NCI-H2227 treated with DMSO at 0.1 percent for 48 hours (cell line): ENCODE measurements around the gene RHOBTB3.
"Not testable (repeated sequence)": the region's sequence is repeated elsewhere in the genome, so short reads cannot be mapped to it uniquely, and the experiment has no call there.

Source experiments
- DNase-seq: peaks from one replicate; lab custom pipeline; 2025; lab: John Stamatoyannopoulos, UW

Gene RHOBTB3

GRCh38 chr5:95800553-95800952, 69.4 kb downstream of the RHOBTB3 start:
- no peak for DNase-seq

- no peak for DNase-seq
Measured at GRCh38 chr5:95801532-95801931, 70.4 kb downstream of the RHOBTB3 start.

- DNase-seq = no peak
Measured at GRCh38 chr5:95801961-95802360, 70.8 kb downstream of the RHOBTB3 start.

- DNase-seq = no peak
Measured at GRCh38 chr5:95803271-95804148, 72.4 kb downstream of the RHOBTB3 start.

- no peak for DNase-seq
Measured at GRCh38 chr5:95804736-95805539, 73.8 kb downstream of the RHOBTB3 start.

- no peak for DNase-seq
Measured at GRCh38 chr5:95806687-95807086, 75.6 kb downstream of the RHOBTB3 start.

GRCh38 chr5:95808013-95808685, 77.0 kb downstream of the RHOBTB3 start:
- DNase-seq = no peak

- DNase-seq = peak; percentile 7
Measured at GRCh38 chr5:95808686-95809413, 77.7 kb downstream of the RHOBTB3 start.

- DNase-seq = no peak
Measured at GRCh38 chr5:95809414-95809960, 78.4 kb downstream of the RHOBTB3 start.

GRCh38 chr5:95810305-95811125, 79.4 kb downstream of the RHOBTB3 start:
- no peak for DNase-seq

GRCh38 chr5:95811126-95811423, 79.9 kb downstream of the RHOBTB3 start:
- DNase-seq = not testable (repeated sequence)

GRCh38 chr5:95811461-95812073, 80.4 kb downstream of the RHOBTB3 start:
- DNase-seq = not testable (repeated sequence)

GRCh38 chr5:95812074-95812471, 80.9 kb downstream of the RHOBTB3 start:
- DNase-seq = no peak

GRCh38 chr5:95813035-95813434, 81.9 kb downstream of the RHOBTB3 start:
- DNase-seq = not testable (repeated sequence)

- no peak for DNase-seq
Measured at GRCh38 chr5:95815155-95815729, 84.1 kb downstream of the RHOBTB3 start.

GRCh38 chr5:95816341-95816740, 85.2 kb downstream of the RHOBTB3 start:
- DNase-seq = no peak

- DNase-seq = no peak
Measured at GRCh38 chr5:95816776-95817175, 85.6 kb downstream of the RHOBTB3 start.

GRCh38 chr5:95817430-95817829, 86.3 kb downstream of the RHOBTB3 start:
- DNase-seq = no peak

- no peak for DNase-seq
Measured at GRCh38 chr5:95818181-95819147, 87.3 kb downstream of the RHOBTB3 start.
